ENCODE measurements around the gene TSPO2.

The TSPO2 gene

GRCh38 chr6:41056768-41057490 lies 14.7 kb downstream of the TSPO2 start:
- ATAC-seq, result no peak
- no peak for TF ChIP-seq GLIS3 (CRISPR knock-in tag; IDR thresholded peaks at IDR 0.05)
- TF ChIP-seq ZNF8 (CRISPR knock-in tag; IDR thresholded peaks at IDR 0.05), result no peak
- TF ChIP-seq PPARA (CRISPR knock-in tag; IDR thresholded peaks at IDR 0.05; ENCODE audit: borderline replicate concordance), result no peak
- no peak for TF ChIP-seq ISL1 (CRISPR knock-in tag; IDR thresholded peaks at IDR 0.05)

GRCh38 chr6:41058783-41059181 lies 16.5 kb downstream of the TSPO2 start:
- TF ChIP-seq CREB5 (CRISPR knock-in tag; IDR thresholded peaks at IDR 0.05; ENCODE audit: low read depth) (no peak), ZC3H10 (CRISPR knock-in tag; IDR thresholded peaks at IDR 0.05) (no peak), GLIS3 (CRISPR knock-in tag; IDR thresholded peaks at IDR 0.05) (no peak), PPARA (CRISPR knock-in tag; IDR thresholded peaks at IDR 0.05; ENCODE audit: borderline replicate concordance) (no peak), SNAI2 (CRISPR knock-in tag; IDR thresholded peaks at IDR 0.05) (no peak), ESRRG (CRISPR knock-in tag; IDR thresholded peaks at IDR 0.05) (no peak), ARNTL (CRISPR knock-in tag; IDR thresholded peaks at IDR 0.05; ENCODE audit: borderline replicate concordance, low read depth) (no peak), TCF4 (CRISPR knock-in tag; IDR thresholded peaks at IDR 0.05; ENCODE audit: borderline replicate concordance) (no peak), ZFP3 (CRISPR knock-in tag; IDR thresholded peaks at IDR 0.05) (no peak), ZNF565 (CRISPR knock-in tag; conservative IDR thresholded peaks at IDR 0.05; ENCODE audit: low read depth) (no peak), TSHZ2 (CRISPR knock-in tag; IDR thresholded peaks at IDR 0.05) (no peak), TOX (CRISPR knock-in tag; IDR thresholded peaks at IDR 0.05; ENCODE audit: borderline replicate concordance) (no peak), RARB (CRISPR knock-in tag; IDR thresholded peaks at IDR 0.05) (no peak), ZFP30 (CRISPR knock-in tag; IDR thresholded peaks at IDR 0.05) (no peak), ZNF8 (CRISPR knock-in tag; IDR thresholded peaks at IDR 0.05) (no peak), ISL1 (CRISPR knock-in tag; IDR thresholded peaks at IDR 0.05) (no peak), POU6F1 (CRISPR knock-in tag; IDR thresholded peaks at IDR 0.05; ENCODE audit: borderline replicate concordance, low read depth) (no peak), CSDC2 (CRISPR knock-in tag; IDR thresholded peaks at IDR 0.05) (no peak), PATZ1 (CRISPR knock-in tag; IDR thresholded peaks at IDR 0.05; ENCODE audit: borderline replicate concordance) (no peak)
- ATAC-seq, result no peak

- peak; percentile 58 for ATAC-seq
Observed at GRCh38 chr6:41059556-41059955, 17.3 kb downstream of the TSPO2 start.

More at GRCh38 chr6:41059556-41059955, 17.3 kb downstream of the TSPO2 start:
- TF ChIP-seq CREB5 (CRISPR knock-in tag; IDR thresholded peaks at IDR 0.05; ENCODE audit: low read depth), result no peak
- no peak for TF ChIP-seq POU6F1 (CRISPR knock-in tag; IDR thresholded peaks at IDR 0.05; ENCODE audit: borderline replicate concordance, low read depth)
- no peak for TF ChIP-seq ARNTL (CRISPR knock-in tag; IDR thresholded peaks at IDR 0.05; ENCODE audit: borderline replicate concordance, low read depth)
- no peak for TF ChIP-seq ZNF70 (CRISPR knock-in tag; IDR thresholded peaks at IDR 0.05)
- no peak for TF ChIP-seq ZFP30 (CRISPR knock-in tag; IDR thresholded peaks at IDR 0.05)
- no peak for TF ChIP-seq GLIS3 (CRISPR knock-in tag; IDR thresholded peaks at IDR 0.05)
- TF ChIP-seq ZC3H10 (CRISPR knock-in tag; IDR thresholded peaks at IDR 0.05), result no peak
- TF ChIP-seq TCF4 (CRISPR knock-in tag; IDR thresholded peaks at IDR 0.05; ENCODE audit: borderline replicate concordance), result no peak
- no peak for TF ChIP-seq OSR1 (CRISPR knock-in tag; IDR thresholded peaks at IDR 0.05)
